Measurements from ENCODE around the gene FAM13A.

The FAM13A gene

GRCh38 chr4:88728146-88728545 lies 328.8 kb downstream of the FAM13A start:
- Histone ChIP-seq H3K27ac (no peak overlapping the region), H3K4me3 (ENCODE audit: low read depth in 1 of 2, low read length in 1 of 2) (no peak overlapping the region), H3K36me3 (peaks cover 81% of the 10 kb centered on the region), H3K4me1 (ENCODE audit: control insufficient read depth in 1 of 2, insufficient read depth in 1 of 2, low read depth in 1 of 2, low read length in 1 of 2) (no peaks in the 10 kb centered on the region), H3K27me3 (no peaks in the 10 kb centered on the region), H3K9me3 (no peaks in the 10 kb centered on the region)
- TF ChIP-seq, protein P1, sequence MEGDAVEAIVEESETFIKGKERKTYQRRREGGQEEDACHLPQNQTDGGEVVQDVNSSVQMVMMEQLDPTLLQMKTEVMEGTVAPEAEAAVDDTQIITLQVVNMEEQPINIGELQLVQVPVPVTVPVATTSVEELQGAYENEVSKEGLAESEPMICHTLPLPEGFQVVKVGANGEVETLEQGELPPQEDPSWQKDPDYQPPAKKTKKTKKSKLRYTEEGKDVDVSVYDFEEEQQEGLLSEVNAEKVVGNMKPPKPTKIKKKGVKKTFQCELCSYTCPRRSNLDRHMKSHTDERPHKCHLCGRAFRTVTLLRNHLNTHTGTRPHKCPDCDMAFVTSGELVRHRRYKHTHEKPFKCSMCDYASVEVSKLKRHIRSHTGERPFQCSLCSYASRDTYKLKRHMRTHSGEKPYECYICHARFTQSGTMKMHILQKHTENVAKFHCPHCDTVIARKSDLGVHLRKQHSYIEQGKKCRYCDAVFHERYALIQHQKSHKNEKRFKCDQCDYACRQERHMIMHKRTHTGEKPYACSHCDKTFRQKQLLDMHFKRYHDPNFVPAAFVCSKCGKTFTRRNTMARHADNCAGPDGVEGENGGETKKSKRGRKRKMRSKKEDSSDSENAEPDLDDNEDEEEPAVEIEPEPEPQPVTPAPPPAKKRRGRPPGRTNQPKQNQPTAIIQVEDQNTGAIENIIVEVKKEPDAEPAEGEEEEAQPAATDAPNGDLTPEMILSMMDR (IDR thresholded peaks at IDR 0.05), result no peak

GRCh38 chr4:88725986-88726385 lies 331.0 kb downstream of the FAM13A start:
- no peaks in the 10 kb centered on the region for H3K9me3 ChIP-seq
- TF ChIP-seq, protein P1 (IDR thresholded peaks at IDR 0.05), result no peak
- no peaks in the 10 kb centered on the region for H3K27me3 ChIP-seq
- no peaks in the 10 kb centered on the region for H3K4me1 ChIP-seq (ENCODE audit: control insufficient read depth in 1 of 2, insufficient read depth in 1 of 2, low read depth in 1 of 2, low read length in 1 of 2)
- H3K36me3 ChIP-seq, result peaks cover 95% of the 10 kb centered on the region
- H3K4me3 ChIP-seq (ENCODE audit: low read depth in 1 of 2, low read length in 1 of 2), result no peak overlapping the region
- H3K27ac ChIP-seq, result no peak overlapping the region

DNA sequence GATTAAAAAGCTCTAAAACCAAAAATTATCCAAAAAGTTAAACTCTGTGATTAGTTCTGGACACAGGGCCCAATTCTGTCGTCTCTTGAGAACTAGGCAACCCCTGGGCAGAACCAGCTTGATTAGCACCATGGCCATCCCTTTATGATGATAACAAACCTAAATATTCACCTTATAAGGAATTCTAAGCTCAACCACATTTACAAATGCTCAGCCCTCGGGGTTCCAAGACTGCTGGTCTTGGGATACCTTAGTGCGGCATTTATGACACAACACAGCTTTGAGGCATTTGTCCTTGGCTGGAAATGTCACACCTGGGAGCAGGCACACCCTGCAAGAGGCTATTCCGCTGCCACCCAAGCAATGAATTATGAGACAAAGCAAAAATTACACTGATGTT lies 331.8 kb downstream of the FAM13A start:
- H3K36me3 ChIP-seq, result peaks cover 97% of the 10 kb centered on the region
- H3K9me3 ChIP-seq, result no peaks in the 10 kb centered on the region
- no peak overlapping the region for H3K4me3 ChIP-seq (ENCODE audit: low read depth in 1 of 2, low read length in 1 of 2)
- H3K27me3 ChIP-seq, result no peaks in the 10 kb centered on the region
- TF ChIP-seq, protein P1 (IDR thresholded peaks at IDR 0.05), result no peak
- H3K27ac ChIP-seq, result no peak overlapping the region
- no peaks in the 10 kb centered on the region for H3K4me1 ChIP-seq (ENCODE audit: control insufficient read depth in 1 of 2, insufficient read depth in 1 of 2, low read depth in 1 of 2, low read length in 1 of 2)

DNA sequence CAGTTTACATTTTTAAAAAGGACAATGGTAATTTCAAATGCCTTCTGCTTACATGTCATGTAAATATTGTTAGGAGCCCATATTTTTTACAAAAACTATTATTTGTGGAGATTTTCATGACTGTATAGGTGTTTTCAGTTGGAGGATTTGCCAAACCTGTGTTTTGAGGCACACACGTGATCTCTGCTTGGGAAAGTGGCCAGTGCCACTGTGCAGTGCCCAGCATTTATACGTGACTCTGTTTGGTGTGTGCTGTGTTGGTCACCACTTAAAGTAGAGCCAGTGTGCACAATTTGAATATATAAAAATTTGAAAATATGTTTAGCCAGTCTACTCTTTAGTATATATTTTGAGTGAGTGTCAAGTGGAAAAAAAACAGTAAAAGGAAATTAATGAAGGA lies 332.6 kb downstream of the FAM13A start:
- H3K27me3 ChIP-seq, result no peaks in the 10 kb centered on the region
- H3K27ac ChIP-seq, result no peak overlapping the region
- H3K4me3 ChIP-seq (ENCODE audit: low read depth in 1 of 2, low read length in 1 of 2), result no peak overlapping the region
- H3K9me3 ChIP-seq, result no peaks in the 10 kb centered on the region
- no peaks in the 10 kb centered on the region for H3K4me1 ChIP-seq (ENCODE audit: control insufficient read depth in 1 of 2, insufficient read depth in 1 of 2, low read depth in 1 of 2, low read length in 1 of 2)
- peaks cover 95% of the 10 kb centered on the region for H3K36me3 ChIP-seq
- TF ChIP-seq, protein P1 (IDR thresholded peaks at IDR 0.05), result no peak

DNA sequence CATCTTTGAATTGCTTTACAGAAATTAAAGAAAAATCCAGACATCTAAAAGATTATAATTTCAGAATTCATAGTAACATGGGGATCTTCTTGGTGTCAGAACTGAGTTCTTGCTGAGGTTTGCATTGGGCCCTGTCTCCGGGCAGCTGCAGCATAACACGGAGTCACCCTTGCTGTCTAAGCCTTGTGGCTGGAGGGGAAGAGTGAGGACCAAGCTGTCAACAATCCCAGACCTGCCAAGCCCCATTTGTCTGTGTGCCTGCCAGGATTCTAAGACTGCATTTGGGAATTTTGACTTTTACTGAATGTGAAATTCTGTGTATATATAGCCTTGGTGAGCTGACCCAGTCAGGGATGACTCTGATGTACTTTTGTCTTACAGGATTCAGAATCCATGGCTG lies 334.2 kb downstream of the FAM13A start:
- H3K4me1 ChIP-seq (ENCODE audit: control insufficient read depth in 1 of 2, insufficient read depth in 1 of 2, low read depth in 1 of 2, low read length in 1 of 2), result peaks cover 7 to 12% of the 10 kb centered on the region in 2 experiments
- TF ChIP-seq, protein P1 (IDR thresholded peaks at IDR 0.05), result no peak
- H3K36me3 ChIP-seq, result peaks cover 88% of the 10 kb centered on the region
- H3K27ac ChIP-seq, result no peak overlapping the region
- no peak overlapping the region for H3K4me3 ChIP-seq (ENCODE audit: low read depth in 1 of 2, low read length in 1 of 2)
- no peaks in the 10 kb centered on the region for H3K27me3 ChIP-seq
- H3K9me3 ChIP-seq, result no peaks in the 10 kb centered on the region

- Histone ChIP-seq H3K36me3 (peaks cover 83% of the 10 kb centered on the region), H3K4me3 (ENCODE audit: low read depth in 1 of 2, low read length in 1 of 2) (no peak overlapping the region), H3K9me3 (no peaks in the 10 kb centered on the region), H3K27me3 (no peaks in the 10 kb centered on the region), H3K27ac (no peak overlapping the region), H3K4me1 (ENCODE audit: control insufficient read depth in 1 of 2, insufficient read depth in 1 of 2, low read depth in 1 of 2, low read length in 1 of 2) (peaks cover 7 to 12% of the 10 kb centered on the region in 2 experiments)
- TF ChIP-seq, protein P1 (IDR thresholded peaks at IDR 0.05), result no peak
These were observed 334.7 kb downstream of the FAM13A start for GRCh38 chr4:88722276-88722780.

All from neutrophil (primary cell).